ENCODE measurements around the gene IKZF1.

IKZF1 gene

GRCh38 chr7:50308532-50309385 is 4.2 kb downstream of the IKZF1 start:
- DNase-seq (ENCODE audit: low read depth): no peak

GRCh38 chr7:50309721-50310120 is 5.2 kb downstream of the IKZF1 start:
- no peak for DNase-seq (ENCODE audit: low read depth)

DNA sequence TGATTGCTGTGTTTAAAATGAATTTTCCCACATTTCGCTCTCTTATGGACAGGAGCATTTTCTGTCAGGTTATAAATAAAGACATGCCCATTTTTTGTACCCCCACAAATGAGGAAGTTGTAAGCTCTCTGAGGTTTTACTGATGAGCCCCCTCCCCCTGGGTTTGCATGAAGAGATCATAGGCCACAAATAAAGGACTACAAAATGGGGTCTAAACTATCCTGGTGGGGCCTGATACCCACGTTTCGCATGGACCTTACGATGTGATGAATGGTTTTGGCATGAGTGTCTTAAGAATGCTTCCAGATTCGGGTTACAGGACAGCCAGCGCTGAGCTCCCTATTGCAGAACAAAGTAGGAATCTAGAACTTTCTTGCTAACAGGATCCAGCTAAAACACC is 5.8 kb downstream of the IKZF1 start:
- no peak for DNase-seq (ENCODE audit: low read depth)

GRCh38 chr7:50310956-50311355 is 6.4 kb downstream of the IKZF1 start:
- no peak for DNase-seq (ENCODE audit: low read depth)

- DNase-seq (ENCODE audit: low read depth): no peak
Measured at GRCh38 chr7:50312250-50313162, 8.0 kb downstream of the IKZF1 start.

DNA sequence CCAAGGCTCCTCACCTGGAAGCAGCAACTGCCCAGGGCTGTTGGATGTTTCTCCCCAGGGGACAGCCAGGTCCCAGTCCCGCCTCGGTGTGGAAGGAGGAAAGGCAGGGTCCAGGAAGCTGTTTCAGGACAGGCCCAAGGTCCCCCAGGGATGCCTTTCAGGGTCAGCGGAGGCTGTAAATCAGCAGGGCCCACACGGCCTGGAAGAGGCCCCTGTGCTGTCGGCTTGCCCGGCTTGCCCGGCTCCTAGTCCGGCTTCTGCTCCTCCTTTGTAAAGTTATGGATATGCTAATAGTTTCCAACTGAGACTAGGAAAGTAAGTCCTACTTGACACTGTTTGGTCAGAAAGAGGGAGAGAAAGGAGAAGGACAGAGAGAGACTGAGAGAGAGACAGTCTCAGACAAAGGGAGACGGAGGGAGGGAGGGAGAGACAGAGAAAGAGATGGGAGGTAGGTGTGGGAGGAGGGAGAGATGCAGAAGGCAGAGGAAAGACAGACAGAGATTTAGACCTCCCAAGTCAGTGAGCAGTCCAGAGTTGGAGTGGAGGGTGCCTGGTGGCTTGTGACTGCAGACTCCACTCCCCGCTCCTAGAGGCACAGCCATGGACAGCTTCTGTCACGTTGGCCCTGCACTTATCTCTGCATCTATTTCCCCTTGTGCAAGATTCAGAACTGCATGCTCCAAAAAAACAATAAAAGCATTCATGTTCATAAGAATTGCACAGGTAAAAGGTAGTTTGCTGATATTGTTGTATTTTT is 10.5 kb downstream of the IKZF1 start:
- no peak for DNase-seq (ENCODE audit: low read depth)

GRCh38 chr7:50315739-50316671 is 11.5 kb downstream of the IKZF1 start:
- DNase-seq (ENCODE audit: low read depth): no peak

GRCh38 chr7:50317221-50317678 is 12.7 kb downstream of the IKZF1 start:
- DNase-seq (ENCODE audit: low read depth): no peak

DNA sequence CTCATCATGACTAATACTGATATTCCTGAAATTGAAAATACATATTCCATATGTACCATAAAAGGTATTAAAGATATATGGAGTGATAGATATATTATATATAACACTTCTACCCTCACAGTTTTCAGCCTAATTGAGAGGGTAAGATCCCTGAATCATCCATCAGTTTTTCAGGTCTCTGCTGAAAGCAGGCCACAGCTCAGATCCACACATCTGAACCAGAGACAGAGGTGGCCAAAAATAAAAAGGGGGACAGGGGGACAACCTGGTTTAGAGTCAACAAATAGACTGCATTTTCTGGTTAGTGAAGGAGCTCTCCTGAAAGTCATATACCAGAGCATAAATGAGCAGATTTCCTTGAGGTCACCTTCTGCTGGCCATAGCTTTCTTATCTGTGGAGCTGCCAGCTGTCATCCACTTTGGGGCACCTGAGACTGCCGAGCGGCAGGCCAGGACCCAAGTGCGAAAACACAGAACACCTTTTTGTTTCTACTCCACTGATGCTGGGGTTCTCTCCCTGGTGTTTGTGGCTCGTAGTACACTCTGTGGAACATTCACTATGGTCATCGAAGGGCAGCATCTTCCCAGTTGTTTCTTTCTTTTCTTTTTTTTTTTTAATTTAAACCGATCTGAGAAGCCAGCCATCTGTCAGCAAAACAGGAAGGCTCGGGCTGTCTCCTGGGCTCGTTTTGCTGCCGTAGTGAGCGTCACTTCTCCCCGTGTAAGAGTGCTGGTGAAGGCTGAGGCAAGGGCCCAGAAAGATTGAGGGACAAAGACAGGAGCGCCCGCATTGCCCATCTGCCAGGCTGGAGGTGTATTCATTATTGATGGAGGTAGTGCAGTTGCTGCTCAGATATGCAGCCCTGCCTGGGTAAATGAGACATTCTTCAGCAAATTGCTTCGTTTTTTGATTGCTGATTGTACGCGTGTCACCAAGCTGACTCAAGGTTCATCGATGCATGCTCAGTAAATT is 13.5 kb downstream of the IKZF1 start:
- DNase-seq (ENCODE audit: low read depth): no peak

DNA sequence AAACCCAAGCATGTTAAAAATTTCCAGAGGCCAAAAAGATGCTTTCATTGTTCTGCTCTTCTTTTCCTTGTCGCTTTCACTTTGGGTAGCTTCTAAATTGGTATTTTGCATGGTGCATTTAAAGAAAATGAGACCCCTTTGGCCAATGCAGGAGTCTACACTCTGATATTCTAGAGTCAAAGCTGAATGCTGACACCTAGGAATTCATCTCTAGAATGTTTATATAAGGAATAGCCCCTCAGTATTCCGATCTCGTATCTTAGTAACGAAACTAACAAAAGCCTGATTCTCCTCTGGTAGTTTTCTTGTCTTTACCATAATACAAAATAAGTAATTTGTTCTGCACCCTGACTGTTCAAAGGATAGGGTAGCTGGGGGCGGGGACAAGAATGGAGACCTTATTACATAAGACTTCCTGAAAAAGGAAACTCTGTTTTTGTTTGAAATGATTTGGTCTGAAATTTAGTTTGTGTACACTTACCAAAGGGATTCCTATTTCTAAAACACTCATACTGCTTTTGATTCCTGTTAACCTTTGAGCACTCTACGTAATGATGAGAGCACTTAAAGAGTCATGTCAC is 17.1 kb downstream of the IKZF1 start:
- no peak for DNase-seq (ENCODE audit: low read depth)

DNA sequence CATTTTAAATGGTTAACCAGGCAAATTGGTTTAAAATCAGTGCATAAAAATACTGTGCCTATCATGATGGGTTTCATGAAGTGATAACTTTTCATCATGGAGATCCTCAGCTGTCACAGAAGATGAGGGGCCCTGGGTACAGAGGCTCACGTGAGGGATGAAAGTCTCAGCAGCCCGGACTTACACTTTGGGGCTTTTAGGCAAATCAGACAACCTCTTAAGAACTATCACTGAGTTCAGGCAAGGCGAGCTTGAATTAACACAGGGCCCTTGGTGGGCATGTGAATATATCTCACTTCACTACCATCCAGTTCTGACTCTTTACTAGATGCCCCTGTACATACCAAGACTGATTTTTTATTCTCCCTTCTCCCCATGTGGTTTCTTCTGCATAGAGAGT is 19.6 kb downstream of the IKZF1 start:
- DNase-seq (ENCODE audit: low read depth): no peak

- DNase-seq (ENCODE audit: low read depth): no peak
Measured at GRCh38 chr7:50327443-50327842, 22.9 kb downstream of the IKZF1 start.

DNA sequence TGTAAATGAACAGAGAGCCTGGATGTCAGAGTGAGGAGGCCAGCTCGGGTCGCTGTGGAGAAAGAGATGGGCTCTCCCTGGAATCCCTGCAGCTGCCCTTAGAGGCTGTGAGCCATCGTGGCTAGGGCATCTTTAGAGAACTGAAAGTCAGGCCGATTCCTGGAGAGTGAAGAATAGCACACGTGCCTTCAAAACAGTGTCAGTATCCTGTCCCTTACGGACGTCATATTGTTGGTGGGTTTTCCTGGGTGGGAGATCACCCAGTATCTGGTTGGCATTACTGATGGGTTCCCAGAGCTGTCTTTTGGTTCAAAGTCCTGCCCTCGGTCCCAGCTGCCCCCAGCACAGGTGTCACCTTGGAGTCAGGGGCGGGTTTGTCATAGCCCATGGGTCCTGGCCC is 25.3 kb downstream of the IKZF1 start:
- DNase-seq (ENCODE audit: low read depth): no peak

GRCh38 chr7:50330254-50330653 is 25.7 kb downstream of the IKZF1 start:
- no peak for DNase-seq (ENCODE audit: low read depth)

DNA sequence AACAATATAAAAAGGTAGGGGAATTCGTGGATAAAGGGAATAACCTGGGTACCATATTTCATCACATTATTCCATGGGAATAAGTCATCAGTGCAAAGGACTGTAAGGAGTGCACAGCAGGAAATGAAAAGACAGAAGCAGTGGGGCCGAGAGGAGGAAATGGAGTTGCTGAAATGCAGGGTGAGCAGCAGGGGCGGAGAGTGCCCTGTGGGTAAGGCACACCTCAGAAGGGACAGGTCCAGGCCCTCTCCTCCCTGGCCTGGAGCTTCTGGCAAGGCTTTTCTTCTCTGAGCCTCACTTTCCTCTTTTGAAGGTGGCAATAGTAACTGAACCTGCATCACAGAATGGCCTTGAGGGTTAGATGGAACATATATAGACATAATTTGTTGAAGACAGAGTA is 26.2 kb downstream of the IKZF1 start:
- DNase-seq (ENCODE audit: low read depth): no peak

DNA sequence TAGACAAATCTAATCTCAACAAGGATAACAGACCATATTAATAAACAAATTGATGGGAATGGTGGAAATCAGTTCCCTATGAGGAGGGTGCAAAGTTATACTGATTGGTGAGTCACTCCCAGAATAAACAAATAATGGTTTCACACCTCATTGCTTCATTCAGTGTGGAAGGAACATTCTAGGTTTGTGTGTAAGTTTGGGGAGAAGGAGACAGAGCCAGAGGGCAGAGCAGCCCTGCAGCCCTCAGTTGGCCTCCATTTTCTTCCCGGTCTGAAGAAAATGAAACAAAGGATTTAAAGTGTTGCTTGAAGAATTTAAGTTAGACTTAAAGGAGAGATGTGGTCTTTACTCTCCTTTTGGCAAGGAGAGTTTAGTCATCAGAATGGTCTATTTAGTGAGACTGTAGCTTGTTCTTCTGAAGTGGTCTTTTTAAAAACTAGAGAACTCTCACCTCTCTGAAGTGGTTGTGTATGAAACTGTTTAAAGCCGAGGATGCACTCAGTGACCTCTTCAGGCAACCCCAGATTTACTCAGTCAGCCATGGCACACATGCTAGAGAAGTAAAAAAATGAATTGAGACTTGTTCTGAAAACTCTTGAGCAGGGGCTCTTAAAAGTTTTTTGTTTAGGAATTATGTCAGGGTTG is 27.2 kb downstream of the IKZF1 start:
- DNase-seq (ENCODE audit: low read depth): no peak

- no peak for DNase-seq (ENCODE audit: low read depth)
Measured at GRCh38 chr7:50332241-50333165, 28.0 kb downstream of the IKZF1 start.

DNA sequence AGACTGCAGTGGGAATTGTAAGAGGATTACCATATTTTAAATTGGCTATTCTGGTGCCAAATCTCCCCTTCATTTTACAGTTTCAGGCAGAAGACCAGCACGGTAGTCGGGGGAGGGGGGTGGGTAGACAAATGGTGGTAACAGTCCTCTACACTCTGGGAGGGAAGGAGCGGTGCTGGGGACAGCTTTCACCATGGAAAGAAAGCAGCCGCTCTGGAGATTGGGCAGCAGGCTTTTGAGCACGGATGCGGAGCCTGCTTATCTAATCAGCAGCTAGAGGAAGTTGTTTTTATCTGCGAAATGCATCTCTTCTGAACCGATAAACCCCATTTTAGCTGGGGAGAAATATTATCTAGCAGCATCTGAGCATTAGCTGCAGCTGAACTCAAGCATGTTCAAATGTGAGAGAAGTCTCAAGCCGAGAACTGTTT is 28.7 kb downstream of the IKZF1 start:
- no peak for DNase-seq (ENCODE audit: low read depth)

Data from activated T-cell treated with anti-CD3 and anti-CD28 coated beads for 1 hour (primary cell).